HG03342 (cell line): ENCODE results near the gene ATP10A.

ENCODE experiments used
- ATAC-seq: cut with Tn5 transposase; IDR thresholded peaks from one replicate; pipeline ENCODE4 v1.9.1; 2021; ENCODE audit warnings: mild to moderate bottlenecking, moderate library complexity; ENCODE audit not compliant: unreplicated experiment

The ATP10A gene

GRCh38 chr15:25830844-25831451 is 32.2 kb downstream of the ATP10A start:
- no peak for ATAC-seq

- ATAC-seq: no peak
These were observed 34.1 kb downstream of the ATP10A start for GRCh38 chr15:25829073-25829472.

- ATAC-seq: no peak
These were observed 37.9 kb downstream of the ATP10A start for GRCh38 chr15:25825207-25825606.

- ATAC-seq: no peak
These were observed 38.5 kb downstream of the ATP10A start for GRCh38 chr15:25824618-25825017.

- no peak for ATAC-seq
These were observed 50.3 kb downstream of the ATP10A start for GRCh38 chr15:25812845-25813244.

GRCh38 chr15:25812073-25812472 is 51.1 kb downstream of the ATP10A start:
- ATAC-seq: no peak

- ATAC-seq: peak; percentile 84
These were observed 51.6 kb downstream of the ATP10A start for GRCh38 chr15:25811481-25811906.

GRCh38 chr15:25810631-25811091 is 52.5 kb downstream of the ATP10A start:
- no peak for ATAC-seq

- ATAC-seq: no peak
These were observed 53.0 kb downstream of the ATP10A start for GRCh38 chr15:25810154-25810553.

GRCh38 chr15:25807063-25807462 is 56.1 kb downstream of the ATP10A start:
- no peak for ATAC-seq

GRCh38 chr15:25805031-25805430 is 58.1 kb downstream of the ATP10A start:
- no peak for ATAC-seq

- no peak for ATAC-seq
These were observed 58.7 kb downstream of the ATP10A start for GRCh38 chr15:25804451-25804850.

GRCh38 chr15:25803541-25803940 is 59.6 kb downstream of the ATP10A start:
- no peak for ATAC-seq

GRCh38 chr15:25803036-25803435 is 60.1 kb downstream of the ATP10A start:
- no peak for ATAC-seq

GRCh38 chr15:25802285-25802830 is 60.8 kb downstream of the ATP10A start:
- no peak for ATAC-seq

- ATAC-seq: no peak
These were observed 61.4 kb downstream of the ATP10A start for GRCh38 chr15:25801586-25802284.

GRCh38 chr15:25800761-25801515 is 62.2 kb downstream of the ATP10A start:
- ATAC-seq: no peak

GRCh38 chr15:25799906-25800700 is 63.0 kb downstream of the ATP10A start:
- no peak for ATAC-seq

- no peak for ATAC-seq
These were observed 64.9 kb downstream of the ATP10A start for GRCh38 chr15:25797936-25798901.

GRCh38 chr15:25797511-25797935 is 65.6 kb downstream of the ATP10A start:
- no peak for ATAC-seq
